Embryonic facial prominence (tissue), 1 donor: ENCODE results near the gene PCDH19.
"Not testable (repeated sequence)": the region's sequence is repeated elsewhere in the genome, so short reads cannot be mapped to it uniquely, and the experiment has no call there.

Experiments
- DNase-seq: peaks from one replicate; pipeline ENCODE4 v3.0.0-alpha.2; 2016; ENCODE audit errors: extremely low spot score

Gene PCDH19, protein sequence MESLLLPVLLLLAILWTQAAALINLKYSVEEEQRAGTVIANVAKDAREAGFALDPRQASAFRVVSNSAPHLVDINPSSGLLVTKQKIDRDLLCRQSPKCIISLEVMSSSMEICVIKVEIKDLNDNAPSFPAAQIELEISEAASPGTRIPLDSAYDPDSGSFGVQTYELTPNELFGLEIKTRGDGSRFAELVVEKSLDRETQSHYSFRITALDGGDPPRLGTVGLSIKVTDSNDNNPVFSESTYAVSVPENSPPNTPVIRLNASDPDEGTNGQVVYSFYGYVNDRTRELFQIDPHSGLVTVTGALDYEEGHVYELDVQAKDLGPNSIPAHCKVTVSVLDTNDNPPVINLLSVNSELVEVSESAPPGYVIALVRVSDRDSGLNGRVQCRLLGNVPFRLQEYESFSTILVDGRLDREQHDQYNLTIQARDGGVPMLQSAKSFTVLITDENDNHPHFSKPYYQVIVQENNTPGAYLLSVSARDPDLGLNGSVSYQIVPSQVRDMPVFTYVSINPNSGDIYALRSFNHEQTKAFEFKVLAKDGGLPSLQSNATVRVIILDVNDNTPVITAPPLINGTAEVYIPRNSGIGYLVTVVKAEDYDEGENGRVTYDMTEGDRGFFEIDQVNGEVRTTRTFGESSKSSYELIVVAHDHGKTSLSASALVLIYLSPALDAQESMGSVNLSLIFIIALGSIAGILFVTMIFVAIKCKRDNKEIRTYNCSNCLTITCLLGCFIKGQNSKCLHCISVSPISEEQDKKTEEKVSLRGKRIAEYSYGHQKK (N-terminal part only)

DNA sequence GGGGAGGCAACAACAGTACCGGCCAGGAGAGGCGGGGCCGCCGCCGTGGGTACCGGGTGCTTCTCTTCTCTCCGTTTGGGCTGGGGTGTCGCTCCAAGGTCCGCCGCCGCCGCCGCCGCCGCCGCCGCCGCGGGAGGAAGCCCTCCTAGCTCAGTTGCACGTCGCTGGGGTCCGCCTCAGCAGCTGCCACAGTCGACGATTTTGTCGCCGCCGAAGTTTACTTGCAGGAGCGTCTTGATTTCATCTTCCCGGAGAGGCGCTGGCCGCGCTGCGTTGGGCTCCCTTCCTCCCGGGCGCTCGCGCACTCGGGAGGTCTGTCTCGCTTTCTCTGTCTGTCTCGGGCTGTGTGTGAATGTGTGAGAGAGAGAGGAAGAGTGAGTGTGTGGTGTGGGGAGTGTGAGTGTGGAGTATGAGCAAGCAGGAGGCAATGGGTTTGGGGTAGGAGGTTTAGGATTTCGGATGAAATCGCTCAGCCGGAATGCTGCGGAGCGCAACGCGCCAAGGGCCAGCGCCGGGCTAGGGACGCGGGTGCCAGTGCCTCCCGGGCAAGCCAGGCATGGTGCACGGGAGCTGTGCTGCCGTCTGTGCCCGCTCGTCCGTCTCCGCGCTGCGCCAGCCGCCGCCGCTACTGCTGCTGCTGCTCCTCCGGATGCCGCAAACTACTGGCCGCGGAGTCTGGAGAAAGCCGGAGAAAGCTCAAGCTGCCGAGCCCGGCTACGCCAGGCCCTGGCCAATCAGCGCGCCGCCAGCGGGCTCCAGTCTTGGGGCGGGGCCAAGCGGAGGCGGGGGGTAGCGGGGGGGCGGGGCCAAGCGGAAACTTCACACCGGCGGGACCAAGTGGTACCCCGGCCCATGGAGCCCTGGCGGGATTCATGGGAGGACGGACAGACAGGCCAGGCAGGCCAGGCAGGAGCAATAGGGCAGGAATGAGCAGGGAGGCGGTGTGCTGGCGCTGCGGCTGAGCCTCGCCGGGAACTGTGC lies at the start of gene PCDH19:
Gene PCDH19 (minus strand): TSS at position 664 of the 981 bp plus-strand sequence. CDS start 1,676 bp downstream, outside the sequence.
- DNase-seq: peak; percentile 45

DNA sequence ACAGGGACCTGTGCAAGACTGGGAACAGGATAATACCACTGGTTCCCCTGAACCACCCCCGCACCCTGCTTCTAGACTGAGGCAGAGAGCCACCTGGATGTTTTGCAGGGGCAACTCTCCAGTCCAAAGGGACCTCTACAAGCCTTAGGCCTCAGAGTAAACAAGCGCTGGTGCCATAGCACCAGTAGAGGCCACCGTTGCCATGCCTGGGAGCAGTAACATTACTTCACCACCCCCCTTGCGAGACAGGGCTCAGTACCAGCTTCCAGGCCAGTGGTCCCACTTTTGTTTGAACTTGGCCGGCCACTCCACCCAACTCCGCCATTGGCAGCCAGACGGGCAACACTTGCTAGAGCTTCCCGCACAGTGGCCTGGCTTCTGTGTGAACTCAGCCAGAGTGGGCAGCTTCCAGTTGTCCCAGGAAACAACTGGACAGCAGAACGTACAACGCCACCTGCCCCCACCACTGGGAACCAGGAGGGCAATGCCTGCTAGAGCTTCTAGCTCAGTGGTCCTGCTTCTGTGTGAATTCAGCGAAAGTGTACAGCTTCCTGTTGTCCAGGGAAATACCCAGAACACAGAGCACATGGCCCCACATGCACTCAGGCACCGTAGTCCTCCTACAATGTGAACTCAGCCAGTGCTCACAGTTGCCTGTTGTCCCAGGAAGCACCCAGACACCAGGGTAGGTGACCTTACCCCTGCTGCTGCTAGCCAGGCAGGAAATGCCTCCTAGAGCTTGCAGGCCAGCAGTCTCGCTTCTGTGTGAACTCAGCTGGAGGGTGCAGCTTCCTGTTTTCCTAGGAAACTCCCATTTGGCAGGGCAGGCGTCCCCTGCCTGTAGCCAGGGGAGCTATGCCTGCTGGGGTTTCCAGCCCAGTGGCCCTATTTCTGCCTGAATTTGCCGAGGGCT lies 39.9 kb upstream of the PCDH19 start:
- DNase-seq: no peak

DNA sequence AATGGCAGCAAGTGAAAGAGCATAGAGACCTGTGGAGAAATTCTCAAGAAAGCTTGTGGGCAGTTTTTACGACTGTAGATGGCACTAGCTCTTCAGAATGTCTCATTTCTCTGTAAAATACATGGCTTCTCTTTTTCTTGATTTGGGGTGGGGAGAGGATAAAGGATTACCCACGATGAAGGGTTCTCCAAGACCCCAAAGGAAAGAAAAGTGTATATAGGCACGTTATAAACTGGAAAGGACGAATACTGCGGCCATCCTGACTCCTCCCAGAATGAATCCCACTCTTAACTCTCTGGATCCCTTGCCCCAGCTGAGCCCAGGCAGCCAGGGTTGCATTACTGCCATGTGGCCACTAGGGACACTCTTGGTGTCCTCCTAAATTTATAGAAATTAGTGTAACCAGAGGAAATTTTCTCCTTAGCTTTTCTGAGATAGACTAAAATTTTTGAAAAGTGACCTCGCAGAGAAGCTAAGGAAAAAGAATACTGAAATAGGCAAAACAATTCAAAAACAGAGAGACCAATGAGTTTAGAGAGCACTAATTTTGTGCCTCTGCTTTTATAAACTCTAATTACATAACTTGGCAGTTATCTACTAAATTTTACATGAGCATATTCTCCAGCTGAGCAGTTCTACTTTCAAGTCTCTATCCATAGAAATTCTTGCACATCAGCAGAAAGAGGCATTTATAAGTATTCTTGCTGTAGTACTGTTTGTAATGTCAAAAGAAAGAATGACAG lies 37.8 kb upstream of the PCDH19 start:
- DNase-seq: peak; percentile 6

DNA sequence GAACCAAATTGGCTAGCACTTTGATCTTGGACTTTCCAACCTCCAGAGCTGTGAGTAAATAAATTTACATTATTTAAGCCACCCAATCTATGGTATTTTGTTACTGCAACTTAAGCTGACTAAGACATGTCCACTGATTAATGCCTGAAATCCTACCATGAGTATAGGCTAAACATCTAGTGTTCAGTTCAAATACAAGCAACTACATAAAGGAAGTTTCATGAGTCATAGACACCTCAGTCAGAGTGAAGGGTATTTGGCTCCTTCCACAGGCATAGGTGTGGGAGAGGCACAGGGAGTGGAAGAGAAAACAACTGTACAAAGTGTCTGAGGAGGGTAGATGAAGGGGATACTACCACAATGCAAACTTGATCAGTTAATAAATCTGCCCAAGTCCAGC lies 35.5 kb upstream of the PCDH19 start:
- no peak for DNase-seq

DNA sequence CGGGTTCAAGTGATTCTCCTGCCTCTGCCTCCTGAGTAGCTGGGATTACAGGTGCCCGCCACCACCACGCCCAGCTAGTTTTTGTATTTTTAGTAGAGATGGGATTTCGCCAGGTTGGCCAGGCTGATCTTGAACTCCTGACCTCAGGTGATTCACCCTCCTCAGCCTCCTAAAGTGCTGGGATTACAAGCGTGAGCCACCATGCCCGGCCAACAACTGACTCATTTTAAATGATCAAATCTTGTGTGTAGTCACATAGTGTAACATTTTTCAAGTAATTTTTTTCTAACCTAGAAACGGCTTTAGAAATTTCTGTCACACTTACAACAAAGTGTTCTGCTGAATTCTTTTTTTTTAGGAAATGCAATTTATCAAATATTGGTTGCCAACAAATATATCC lies 31.2 kb upstream of the PCDH19 start:
- not testable (repeated sequence) for DNase-seq

DNA sequence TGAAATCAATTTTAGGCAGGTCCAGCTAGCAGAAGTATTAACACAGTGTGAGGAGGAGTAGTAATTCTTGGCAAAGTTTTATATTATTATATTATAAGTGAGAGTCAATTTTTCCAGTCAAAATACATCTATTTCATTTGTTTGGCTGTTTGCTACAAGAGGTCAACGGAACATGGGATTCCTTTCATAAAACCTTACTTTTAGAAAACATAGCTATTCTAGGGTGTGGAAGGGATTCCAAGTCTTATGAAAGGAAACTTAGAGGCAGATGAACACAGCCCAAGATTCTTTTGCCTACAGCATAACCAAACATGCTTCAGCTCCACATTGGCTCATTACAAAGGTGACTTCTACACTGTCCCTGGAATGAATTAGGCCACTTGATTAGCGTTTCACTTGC lies 29.9 kb upstream of the PCDH19 start:
- DNase-seq: no peak

DNA sequence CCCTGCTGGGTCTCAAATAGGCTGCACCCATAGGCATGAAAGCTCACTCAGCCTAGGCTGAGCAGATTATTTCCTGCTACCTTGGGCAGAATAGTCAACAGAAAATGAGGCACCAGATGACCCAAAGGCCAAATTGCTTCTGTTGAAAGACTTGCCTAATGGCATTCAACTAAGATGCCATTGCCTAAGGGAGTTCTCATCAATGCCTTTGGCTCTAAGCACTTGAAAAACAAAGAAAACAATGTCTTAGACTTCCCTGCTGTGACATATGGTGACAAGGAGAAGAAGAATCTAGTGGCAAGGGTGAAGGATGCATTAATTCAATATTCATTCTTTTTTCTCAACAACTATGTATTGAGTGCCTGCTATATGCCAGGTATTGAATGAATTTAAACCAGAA lies 25.7 kb upstream of the PCDH19 start:
- no peak for DNase-seq

DNA sequence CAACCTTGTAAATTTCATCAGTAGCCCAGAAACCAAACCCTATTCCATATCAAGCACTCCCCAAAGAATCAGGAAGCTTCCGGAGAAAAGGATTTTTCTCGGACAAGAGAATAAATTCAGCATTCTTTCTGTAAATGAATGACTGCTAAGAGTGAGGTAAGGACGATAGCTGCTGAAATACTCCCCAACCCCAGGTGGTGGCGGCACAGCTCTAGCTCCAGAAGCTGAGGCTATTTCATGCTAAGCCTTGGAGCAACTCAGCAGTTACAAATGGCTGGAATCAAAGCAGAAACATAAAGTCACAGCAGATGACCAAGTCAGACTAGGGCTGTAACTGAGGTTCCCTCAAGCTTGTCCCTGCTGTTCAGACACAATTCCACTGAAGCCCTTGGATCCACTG lies 13.9 kb upstream of the PCDH19 start:
- DNase-seq: no peak

DNA sequence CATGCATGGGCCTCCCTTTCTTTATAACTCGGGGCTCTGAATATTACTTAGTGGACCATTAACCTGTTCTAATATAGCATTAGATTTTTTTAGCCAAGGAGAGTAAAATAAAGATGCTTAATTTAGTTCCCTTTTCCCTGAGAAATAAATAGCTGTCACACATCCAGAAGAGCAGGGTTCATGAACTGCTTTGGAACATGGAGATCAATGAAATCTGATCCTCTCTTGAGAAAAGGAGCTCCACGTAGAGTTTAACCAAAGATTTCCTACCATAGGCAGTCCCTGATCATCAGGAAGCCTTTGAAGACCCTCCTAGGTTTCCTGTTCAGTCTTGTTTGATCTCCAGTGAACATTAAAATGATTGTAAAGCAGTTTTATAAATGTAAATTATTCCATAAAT lies 8.5 kb upstream of the PCDH19 start:
- DNase-seq: no peak

DNA sequence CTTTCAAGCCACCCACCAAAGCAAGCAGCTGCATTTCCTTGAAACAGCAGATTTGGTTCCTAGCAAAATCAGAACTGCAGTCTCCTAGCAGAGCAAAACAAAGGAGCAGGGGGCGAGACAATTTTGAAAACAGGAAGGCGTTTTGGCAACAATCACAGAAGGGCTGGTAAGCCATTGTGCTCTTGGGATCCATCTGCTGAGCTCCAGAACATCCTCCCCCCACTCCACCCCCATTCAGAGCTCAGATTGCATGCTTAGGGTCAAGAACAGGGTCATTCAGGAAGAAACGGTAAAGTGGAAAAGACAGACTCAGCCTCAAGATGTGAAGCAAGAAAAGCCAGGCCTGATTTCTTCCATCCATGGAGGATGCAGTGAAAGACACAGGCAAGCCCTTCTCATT lies 7.6 kb upstream of the PCDH19 start:
- DNase-seq: no peak

DNA sequence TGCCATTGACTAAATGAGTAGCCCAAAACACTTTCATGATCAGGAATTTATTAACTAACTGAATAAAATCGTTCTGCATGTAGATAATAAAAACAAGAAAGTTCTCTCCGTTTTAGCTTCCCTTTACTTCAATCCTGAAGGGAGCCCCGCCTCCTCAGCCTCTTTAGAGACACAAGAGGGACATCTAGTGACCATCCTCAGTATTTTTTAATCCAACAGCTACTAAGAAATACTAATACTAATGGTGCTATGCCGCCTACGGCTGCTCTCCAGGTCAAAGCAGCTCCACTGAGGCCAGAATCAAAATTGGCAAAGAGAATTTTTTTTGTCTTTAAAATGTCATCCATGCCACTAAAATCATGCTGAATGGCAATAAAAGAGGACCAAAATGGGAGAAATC lies 3.2 kb upstream of the PCDH19 start:
- DNase-seq: no peak

DNA sequence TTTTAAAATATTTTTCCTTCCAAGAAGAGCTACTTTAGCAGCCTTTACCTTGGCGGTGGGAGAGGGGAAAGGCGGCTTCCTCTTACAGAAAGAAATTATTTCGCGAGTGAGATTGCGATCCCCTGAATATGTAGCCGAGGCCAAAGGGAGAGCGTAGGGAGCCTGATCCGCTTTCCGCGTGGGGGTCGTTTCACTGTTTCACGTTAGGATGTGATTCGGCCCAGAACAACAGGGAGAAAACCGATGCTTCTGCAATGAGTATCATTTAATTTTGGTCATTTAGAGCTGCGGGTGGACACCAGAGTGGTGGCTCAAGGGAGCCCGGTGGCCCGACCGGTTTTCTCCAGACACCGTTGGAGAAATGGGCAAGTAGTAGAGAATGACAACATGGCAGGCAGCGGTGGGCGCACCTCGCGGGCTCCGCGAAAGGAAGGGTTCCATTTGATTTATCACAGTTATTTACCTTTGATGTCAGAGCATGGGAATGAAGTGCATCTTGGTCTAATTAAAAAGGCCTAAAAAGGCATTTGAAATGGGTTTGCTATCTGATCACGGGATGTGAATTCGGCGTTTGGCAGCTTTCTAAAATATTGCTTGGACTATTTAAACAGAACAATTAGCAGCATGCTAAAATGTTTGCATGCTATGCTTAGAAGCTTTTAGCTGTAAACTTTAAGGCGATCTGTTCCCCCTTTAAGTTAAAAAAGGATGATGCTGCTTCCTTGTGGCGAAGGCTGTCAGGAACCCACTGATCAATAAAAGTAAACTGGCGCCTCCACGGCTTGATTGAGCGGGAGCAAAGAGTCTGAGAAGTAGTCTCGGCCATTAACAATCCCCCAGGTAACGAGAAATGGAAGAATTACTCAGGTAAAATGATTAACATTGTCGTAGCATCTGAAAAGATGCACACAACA lies 2.0 kb upstream of the PCDH19 start:
- DNase-seq: no peak

DNA sequence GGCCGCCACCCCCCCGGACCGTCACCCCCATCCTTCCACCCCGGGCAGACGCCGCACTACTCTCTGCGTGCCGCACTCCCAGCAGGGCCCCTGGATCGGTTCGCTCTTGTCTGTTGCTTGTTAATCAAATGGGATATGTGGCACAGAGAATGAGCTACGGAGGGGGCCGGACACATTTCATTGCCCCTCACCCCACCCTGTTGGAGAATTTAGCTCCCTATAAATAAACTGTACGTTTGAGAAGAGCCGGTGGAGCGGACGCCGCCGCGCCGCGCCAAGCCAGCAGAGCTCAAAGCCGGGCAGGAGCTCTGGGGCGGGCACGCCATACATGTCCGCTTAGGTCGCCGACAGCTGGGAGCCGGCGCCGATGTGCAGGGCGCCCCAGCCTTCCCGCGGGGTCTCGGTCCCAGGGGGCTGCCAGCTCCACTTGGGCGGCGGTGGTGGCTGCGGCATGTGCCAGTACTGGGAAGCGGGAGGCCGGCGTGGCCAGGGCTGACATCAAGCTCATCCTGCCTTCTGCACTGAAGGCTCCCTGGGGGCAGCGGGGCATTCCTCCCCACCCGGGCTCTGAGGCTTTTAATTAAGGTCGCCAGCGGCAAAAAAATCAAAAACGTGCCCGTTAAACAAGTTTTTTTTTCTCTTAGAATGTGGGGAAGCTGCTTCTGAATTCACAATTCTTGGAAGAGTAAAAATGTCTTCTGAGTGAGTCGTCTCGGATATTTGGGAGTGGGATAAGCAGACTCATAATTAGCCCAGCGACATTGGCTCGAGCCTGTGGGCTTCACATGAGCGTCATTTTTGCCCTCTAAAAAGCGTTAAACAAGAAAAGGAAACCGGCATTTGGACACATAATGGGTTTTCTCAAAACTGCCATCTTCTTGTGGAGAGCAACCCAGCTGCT lies 1.1 kb upstream of the PCDH19 start:
- DNase-seq: no peak

DNA sequence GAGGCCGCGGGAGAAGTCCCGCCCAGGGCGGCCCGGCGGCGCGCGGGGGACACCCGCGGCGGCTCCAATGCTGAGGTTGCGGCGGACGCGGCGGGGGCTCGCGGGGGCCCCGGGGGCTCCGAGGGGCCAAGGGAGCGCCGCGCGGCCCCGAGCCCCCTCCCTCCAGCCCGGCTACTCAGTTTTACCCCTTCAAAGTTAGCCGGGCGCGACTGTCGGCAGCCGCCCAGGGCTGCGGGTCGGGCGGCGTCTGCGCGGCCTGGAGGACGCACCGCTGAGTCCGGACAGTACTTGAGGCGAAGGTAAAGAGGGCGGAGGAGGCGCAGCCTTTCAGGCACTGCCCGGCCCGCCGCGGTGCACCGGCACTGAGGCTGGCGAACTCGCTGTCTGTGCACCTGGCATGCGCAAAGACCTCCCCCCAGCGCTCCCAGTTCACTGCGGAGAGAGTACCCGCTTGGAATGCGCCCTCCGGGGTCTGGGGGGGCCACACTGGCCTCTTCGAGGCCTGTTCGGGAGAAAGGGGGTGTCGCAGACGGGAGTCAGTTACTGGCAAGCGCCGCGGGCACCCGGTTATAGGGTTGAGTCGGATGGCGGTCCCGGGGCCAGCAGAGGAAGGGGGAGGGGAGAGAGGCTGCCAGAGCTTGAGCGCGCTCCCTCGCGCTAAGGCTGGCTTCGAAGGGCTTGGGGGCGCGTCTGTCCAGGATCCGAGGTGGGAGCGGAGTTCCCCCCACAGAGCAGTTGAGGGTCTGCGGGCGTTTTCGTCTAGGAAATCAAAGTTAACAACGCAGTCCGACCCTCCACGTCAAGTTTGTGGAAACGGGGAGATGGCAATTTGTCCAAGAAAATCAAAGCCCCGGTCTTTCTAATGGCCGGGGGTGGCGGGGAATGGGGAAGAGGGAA lies 1.1 kb downstream of the PCDH19 start:
- DNase-seq: no peak

DNA sequence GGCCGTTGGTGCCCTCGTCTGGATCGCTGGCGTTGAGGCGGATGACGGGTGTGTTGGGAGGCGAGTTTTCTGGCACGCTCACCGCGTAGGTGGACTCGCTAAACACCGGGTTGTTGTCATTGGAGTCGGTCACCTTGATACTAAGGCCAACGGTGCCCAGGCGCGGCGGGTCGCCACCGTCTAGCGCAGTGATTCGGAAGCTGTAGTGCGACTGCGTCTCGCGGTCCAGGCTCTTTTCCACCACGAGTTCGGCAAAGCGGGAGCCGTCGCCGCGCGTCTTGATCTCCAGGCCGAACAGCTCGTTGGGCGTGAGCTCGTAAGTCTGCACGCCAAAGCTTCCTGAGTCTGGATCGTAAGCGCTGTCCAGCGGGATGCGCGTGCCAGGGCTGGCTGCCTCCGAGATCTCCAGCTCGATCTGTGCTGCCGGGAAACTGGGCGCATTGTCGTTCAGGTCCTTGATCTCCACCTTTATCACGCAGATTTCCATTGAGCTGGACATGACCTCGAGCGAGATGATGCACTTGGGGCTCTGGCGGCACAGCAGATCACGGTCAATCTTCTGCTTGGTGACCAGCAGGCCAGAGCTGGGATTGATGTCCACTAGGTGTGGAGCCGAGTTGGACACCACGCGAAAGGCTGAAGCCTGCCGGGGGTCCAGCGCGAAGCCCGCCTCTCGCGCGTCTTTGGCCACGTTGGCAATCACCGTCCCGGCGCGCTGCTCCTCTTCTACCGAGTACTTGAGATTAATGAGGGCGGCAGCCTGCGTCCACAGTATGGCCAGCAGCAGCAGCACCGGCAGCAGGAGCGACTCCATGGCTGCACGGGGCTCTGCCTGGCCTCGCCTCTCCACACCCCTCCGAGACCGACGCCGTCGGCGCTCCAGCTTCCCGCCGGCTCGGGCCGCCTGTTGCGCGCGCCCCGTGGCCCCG lies 2.0 kb downstream of the PCDH19 start:
- no peak for DNase-seq
